ENCODE results near the gene ZCWPW1. TPM values are rescaled to one million over a fixed set of nuclear protein-coding genes. Genes with fewer than 3 reads are reported as not detected.

Gene ZCWPW1
- total and polyA plus RNA-seq, 2 experiments from 2014 or later: 0.59 to 2.7 TPM

- no peak overlapping the region for H3K4me2 ChIP-seq
- H3K9me2 ChIP-seq (ENCODE audit: insufficient read depth): no peaks in the 10 kb centered on the region
- H3K4me3 ChIP-seq: no peak overlapping the region
- H3K36me3 ChIP-seq (ENCODE audit: insufficient read depth): peaks cover 19% of the 10 kb centered on the region
- H3K27me3 Mint-ChIP-seq (ENCODE audit: insufficient read depth, low read depth, poor library complexity): peaks cover 11% of the 10 kb centered on the region
- H3K27me3 ChIP-seq (ENCODE audit: insufficient read depth): no peaks in the 10 kb centered on the region
- H3K4me1 ChIP-seq (ENCODE audit: insufficient read depth): no peaks in the 10 kb centered on the region
- TF ChIP-seq REST (IDR thresholded peaks at IDR 0.05; ENCODE audit: unreplicated experiment): no peak
- no peak for TF ChIP-seq EZH2phosphoT487 (IDR thresholded peaks at IDR 0.05; ENCODE audit: unreplicated experiment)
- no peak for TF ChIP-seq ZNF331 (CRISPR knock-in tag; IDR thresholded peaks at IDR 0.05; ENCODE audit: low read depth)
- no peak for TF ChIP-seq ZNF114 (CRISPR knock-in tag; IDR thresholded peaks at IDR 0.05)
- no peak for TF ChIP-seq ETS1 (IDR thresholded peaks at IDR 0.05)
- TF ChIP-seq CTCF (conservative IDR thresholded peaks at IDR 0.05; ENCODE audit: low read depth in 2 of 2): no peak
- TF ChIP-seq EZH2 (IDR thresholded peaks at IDR 0.05; ENCODE audit: low read depth, unreplicated experiment): no peak
- no peak for TF ChIP-seq STAT1 (IDR thresholded peaks at IDR 0.05; ENCODE audit: unreplicated experiment)
- TF ChIP-seq POLR2AphosphoS5 (IDR thresholded peaks at IDR 0.05; ENCODE audit: low read depth): no peak
- TF ChIP-seq ZNF462 (CRISPR knock-in tag; IDR thresholded peaks at IDR 0.05): no peak
- H3K4me3 Mint-ChIP-seq: no peak overlapping the region
- no peaks in the 10 kb centered on the region for H3K79me2 ChIP-seq (replicated peaks; ENCODE audit: insufficient read depth)
- no peak overlapping the region for H3K27ac Mint-ChIP-seq
- H3K36me3 Mint-ChIP-seq (ENCODE audit: low read depth): peaks cover 67% of the 10 kb centered on the region
- no peak overlapping the region for H3K27ac ChIP-seq (ENCODE audit: low read depth)
- DNase-seq (ENCODE audit: low spot score) (no peak), ATAC-seq (no peak)
- no peaks in the 10 kb centered on the region for H3K4me1 Mint-ChIP-seq
- H2AFZ ChIP-seq: no peak overlapping the region
- no peaks in the 10 kb centered on the region for H4K20me1 ChIP-seq (replicated peaks; ENCODE audit: insufficient read depth)
- no peaks in the 10 kb centered on the region for H3F3A ChIP-seq (replicated peaks; ENCODE audit: low read depth)
- H3K9me3 Mint-ChIP-seq: no peaks in the 10 kb centered on the region
Measured at GRCh38 chr7:100356416-100357068, 72.0 kb downstream of the ZCWPW1 start.

Data from GM23338 (cell line).